Endothelial cell of hepatic sinusoid (primary cell): Measurements from ENCODE around the gene SMAD2.

Experiments
- in situ Hi-C: cut with HindIII; loops from 2 replicates; pipeline ENCODE4 v1.10.0; 2017; ENCODE audit warnings: low sequenced_read_pairs

Gene SMAD2

DNA sequence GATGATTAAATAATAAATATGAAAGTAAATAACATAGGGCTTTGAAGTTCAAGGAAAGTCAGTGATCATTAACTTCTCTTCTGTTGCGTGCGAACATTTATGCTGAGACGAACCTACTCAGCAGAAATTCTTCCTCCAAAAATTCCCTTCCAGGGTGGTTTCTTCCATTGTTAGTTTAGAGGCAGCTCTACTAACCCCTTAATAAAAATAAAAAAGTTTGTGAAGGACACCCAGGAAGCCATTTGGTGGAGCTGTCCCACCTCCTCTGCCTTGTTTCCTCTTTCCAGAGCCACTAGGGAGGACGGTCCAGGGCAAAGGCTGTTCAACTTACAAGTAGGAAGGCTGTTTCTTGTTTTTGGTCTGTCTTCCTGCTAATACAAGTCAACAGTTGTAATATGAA is 2.1 kb upstream of the SMAD2 start:
- in situ Hi-C loops, result no loop called here

DNA sequence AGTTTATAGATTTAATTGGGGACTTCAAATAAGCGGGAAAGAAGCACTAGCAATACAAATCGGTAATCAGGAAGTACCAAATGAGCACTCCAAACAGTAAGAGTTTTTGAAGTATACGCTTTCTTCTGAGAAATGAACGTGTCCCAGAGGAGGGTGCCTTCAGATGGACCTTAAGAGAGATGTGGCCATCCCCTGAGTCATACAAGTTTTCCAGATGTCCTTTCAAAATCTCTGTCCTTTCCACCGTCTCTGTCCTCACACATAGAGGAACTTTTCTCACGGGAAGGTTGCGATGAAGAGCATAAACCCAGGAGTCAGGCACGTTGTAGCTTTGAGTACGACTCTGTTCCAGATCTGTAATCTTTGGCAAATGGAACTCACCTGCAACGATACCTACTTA is 1.7 kb upstream of the SMAD2 start:
- in situ Hi-C loops, result no loop called here

DNA sequence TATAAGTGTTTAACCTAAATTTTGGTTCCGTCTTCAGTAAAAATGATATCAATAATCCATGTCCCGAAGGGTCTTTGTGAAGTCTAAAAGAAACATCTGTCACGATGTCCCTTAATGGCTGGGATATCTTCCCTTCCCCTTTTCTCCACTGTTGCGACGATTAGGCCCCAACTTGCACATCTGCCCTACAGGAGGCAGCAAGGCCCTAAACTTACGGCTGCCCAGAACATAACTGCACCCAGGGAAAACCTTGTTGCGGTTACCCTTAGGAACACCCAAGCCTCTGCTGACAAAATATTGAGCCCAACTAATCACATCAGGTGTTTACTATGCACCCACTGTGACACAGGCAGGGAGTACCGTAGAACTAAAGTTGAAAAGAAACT is 1.3 kb upstream of the SMAD2 start:
- in situ Hi-C loops, result no loop called here

DNA sequence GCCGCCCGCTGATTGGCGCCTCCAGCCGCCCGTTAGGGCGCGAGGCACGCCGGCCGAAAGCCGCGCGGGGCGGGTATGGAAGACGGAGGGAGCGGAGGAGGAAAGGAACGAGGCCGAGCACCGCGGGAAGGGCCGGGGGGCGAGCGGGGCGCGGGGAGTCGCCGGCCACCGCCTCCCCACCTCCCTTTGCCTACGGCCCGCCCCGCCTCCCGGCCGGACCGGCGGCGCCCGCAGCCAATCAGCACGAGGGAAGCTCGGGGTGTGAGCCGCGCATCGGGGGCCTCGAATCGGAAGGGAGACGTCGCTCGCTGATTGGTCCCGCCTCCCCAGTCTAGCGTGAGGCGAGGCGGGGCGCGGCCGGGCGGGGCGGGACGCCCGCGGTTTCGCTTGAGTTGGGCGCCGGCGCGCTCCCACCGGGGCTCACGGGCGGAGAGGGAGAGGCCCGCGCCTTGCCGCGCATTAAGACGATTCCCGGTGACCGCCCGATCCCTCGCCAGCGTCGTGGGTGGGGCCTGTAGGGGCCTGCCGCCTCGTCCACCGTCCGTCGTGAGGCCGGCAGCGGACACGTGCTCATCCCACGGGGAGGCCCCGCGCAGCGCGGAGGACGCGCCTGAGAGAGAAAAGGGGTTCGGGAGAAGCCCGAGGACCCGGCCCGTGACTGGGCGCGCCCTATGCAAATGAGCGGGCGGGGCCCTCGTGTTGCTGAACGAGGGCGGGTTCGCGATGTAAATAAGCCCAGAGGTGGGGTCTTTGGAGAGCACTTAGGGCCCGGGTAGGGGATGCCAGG is 665 bp upstream of the SMAD2 start:
- in situ Hi-C loops, result no loop called here

DNA sequence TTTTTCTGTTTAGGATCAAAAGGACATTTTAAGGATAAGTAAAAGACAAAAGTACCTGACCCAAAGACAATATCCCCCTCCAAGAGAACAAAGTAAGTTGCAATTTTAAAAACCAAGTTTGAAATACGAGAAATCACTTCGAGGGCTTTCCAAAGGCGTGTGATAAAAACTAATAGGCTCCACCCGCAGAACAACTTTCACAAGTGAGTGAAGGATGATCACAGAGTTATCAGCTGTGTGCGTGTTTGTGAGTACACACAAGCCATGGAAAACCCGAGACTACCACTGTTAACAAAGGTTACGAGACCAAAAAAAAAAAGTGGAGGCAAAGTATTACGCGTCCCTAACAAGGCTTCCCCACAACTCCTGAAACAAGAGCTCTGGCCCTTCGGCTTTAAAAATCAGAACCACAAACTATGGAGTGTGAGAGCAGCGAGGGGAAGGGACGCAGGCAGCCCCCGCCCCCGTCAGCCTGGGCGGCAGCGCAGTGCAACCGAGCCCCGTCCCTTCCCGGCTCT is 719 bp downstream of the SMAD2 start:
- in situ Hi-C loops, result no loop called here

DNA sequence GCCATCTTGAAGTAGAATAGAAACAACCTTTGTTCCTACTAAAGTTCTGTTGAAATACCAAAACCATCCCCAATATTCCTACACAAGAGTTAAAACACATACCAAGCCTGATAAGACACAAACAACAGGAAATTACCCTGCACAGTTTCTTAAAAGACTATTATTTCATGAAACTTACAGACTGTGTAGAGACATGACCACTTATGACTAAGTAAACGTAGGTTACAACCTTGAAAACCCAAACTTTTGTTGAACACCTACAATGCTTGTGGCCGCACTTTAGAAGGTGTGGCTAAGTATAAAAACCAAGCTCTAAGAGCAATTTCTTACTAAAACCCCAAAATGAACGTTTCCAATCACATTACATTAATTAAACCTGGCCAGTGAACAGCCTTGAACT is 2.0 kb downstream of the SMAD2 start:
- in situ Hi-C loops, result no loop called here

DNA sequence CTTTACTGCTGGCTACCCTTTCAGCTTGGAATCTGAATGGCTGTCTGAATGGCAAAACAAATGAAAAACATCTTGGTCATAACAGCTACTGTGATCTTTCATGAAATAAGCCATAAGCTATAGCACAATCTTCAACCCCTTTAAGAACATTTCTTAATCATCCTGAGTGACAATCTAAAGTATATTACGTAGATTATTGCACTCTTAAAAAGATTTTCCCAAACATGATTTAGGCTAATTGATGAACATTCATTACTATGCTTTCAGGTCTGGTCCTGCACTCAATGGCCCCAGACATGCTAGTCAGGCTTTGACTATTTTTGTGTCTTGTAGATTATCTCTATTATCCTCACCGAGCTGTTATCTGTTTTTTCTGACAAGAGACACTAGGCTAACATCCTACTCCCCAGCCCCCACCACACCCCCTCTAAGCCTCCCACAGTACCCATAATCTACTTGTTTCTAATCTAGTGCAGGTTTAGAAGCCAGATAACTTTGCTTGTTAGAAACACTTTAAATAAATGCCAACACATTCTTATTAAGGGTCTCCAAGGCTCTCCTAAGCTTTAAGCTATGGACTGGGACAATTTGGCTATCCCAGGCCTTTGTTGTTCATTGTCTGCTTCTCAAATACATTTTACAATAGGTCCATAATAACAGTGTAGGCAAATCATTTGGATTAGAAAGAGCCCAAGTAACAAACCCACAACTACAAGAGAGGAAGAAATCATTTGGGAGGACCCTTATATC is 4.2 kb downstream of the SMAD2 start:
- in situ Hi-C loops, result no loop called here

DNA sequence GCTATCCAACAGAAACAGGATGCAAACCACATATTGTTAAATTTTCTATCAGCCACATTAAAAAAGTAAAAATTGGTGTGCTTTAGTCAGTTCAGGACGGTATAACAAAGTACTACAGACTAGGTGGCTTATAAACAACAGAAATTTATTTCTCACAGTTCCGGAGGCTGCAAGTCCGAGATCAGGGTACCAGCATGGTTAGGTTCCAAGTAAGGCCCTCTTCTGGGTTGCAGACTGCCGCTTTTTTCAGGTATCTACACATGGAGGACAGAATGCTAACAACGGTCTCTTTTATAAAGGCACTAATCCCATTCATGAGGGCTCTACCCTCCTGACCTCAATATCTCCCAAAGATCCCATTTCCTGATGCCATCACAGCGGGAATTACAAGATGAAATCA is 10.5 kb downstream of the SMAD2 start:
- in situ Hi-C loops, result no loop called here

DNA sequence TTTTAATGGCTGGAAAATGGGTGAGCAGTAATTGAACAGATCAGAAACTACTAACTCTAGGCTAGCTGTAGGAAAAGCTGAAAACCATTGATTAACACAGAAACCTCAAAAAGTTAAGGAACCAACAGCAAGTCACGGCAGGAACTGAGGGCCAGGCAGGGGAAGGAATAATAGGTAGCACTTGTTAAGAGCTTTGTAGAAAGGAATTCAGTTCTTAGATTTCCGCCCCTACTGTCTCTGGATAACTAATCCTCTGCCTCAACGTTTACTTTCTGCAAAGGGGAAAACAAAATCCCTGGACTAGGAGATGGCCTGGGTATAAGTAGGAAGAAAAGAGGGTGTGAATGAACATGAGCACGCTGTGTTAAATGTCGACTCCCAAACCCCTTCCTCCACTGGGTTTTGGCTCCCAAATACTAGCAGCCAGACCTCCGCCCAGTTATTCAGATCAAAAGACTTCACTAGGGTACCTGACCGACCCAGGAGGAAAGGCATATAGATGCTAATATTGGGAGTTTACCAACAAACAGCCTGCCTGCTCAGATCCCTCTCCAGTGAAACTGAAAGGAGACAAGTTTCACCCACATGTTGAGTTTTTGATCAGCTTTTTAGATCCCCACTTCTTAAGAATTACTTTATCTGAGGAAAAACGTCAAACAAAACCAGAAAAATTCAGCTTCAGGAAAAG is 12.4 kb downstream of the SMAD2 start:
- in situ Hi-C loops, result no loop called here

DNA sequence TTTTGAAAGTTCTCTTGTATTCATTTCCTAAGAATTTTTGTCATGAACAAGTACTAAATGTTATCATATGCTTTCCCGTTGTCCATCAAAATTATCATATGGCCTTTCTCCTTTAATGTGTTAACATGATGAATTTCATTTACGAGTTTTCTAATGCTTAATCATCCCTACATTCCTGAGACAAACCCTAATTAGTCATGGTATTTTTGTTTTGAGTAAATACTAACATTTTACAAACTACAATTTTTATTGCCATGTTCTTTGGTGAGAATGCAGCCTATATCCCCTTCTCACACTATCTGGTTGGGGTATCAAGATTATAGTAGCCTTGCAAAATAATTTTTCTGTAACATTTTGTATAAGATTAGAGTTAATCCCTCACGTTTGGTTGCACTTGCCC is 14.5 kb downstream of the SMAD2 start:
- in situ Hi-C loops, result no loop called here

DNA sequence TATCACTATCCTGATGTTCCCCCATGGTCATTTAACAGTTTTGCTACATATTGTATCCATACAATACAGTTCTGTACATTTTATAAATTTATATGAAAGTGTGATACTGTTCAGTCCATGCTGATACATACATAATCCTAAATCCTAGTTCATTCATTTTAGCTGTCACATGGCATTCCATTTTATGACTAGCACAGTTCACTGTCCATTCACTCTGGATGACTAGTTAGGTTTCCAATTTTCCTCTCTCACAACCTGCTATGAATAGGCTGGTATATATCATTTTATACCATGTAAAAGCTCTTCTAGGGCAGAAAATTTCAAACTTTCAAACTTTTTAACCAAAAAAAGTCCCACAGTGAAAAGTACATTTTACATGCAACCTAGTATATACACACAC is 15.2 kb downstream of the SMAD2 start:
- in situ Hi-C loops, result no loop called here

DNA sequence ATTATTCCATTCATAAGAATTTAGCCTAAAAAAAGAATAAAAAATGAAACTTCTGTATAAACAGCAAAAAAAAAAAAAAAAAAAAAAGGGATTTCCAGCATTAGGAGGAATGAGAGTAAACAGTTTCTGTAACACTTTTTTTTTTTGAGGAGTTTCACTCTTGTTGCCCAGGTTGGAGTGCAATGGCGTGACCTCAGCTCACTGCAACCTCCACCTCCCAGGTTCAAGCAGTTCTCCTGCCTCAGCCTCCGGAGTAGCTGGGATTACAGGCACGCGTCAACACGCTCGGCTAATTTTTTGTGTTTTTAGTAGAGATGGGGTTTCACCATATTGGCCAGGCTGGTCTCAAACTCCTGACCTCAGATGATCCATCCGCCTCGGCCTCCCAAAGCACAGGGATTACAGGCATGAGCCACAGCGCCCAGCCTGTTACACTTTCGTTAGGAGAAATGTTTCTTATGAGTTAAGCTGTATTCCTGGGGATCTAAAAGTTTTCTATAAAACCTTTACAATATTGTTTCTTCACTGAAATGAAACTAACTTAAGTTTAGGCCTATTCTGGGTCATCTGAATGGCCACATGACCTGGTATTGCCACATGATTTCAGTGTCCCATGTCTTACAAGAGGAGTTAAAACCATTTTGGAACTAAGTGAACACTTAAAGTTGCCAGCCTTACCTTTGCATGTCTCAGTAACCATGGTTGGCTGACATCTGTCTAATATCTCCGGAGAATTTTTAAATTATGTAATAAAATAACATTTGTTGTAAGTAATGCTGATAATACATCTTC is 17.5 kb downstream of the SMAD2 start:
- in situ Hi-C loops, result no loop called here

DNA sequence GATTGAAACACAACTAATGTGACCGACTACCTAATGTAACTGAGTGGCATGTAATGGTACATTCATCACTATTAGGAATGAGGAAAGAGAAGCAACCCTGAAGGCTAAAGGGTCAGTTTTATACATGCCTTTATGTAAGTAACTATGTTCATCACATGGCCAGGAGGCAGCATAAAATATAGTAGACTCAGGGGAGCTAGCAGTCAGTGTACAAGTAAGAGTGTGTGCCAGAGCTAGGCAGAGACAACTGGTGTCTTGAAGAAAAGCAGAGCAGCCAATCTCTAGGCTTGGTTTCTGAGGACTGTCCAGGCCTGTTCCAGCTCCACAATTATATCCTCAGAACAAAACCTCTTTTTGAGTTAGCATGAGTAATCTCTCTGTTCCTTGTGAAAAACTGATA is 18.1 kb downstream of the SMAD2 start:
- in situ Hi-C loops, result no loop called here

DNA sequence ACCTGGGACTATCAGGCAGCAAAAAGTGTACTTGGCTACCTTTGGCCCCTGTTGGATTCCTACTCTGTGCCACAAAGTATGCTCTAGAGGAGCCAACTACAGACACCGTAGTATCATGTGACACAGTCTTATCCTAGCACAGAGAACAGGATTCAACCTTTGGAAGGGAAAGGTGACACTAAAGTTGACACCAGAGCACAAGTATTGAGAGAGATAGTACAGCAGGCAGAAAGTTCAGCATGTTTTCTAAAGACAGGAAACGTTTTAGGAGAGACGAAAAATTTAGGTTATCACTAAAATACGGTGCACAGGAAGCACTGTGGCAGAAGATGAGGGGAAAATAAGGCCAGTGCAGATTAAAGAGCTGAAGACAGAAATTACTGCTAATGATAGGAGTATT is 18.6 kb downstream of the SMAD2 start:
- in situ Hi-C loops, result no loop called here

DNA sequence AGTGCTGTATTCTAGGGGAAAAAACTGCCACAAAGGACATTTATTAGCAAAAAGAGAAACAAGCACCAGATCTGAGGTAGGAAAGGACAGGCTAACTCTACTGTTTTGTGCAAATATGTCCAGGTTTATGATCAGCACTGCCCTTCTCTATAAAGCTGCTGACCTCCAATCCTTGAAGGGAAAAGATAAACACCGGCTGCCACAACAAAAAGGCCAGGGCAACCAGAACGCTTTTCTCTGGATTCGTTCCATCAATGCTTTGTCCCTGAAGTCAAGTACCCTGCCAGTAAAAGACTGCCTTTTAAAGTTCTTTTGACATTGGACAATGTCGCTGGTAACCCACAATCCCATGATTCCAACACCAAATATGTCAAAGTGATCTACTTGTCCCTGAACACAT is 21.0 kb downstream of the SMAD2 start:
- in situ Hi-C loops, result no loop called here

DNA sequence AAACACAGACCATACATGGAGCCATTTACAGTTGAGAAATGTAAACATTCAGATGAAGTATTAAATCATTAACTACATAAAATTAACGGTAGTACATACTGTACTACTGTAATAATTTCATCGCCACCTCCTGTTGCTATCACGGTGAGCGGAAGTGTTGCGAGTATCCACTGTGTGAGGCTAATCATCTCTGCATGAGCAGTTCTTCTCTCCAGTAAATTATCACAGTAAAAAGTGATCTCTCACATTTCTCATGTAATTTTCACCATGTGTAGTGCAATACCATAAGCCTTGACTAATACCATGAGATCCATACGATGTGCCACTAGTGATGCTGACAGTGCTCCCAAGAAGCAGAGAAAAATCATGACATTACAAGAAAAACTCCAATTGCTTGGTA is 21.9 kb downstream of the SMAD2 start:
- in situ Hi-C loops, result no loop called here

DNA sequence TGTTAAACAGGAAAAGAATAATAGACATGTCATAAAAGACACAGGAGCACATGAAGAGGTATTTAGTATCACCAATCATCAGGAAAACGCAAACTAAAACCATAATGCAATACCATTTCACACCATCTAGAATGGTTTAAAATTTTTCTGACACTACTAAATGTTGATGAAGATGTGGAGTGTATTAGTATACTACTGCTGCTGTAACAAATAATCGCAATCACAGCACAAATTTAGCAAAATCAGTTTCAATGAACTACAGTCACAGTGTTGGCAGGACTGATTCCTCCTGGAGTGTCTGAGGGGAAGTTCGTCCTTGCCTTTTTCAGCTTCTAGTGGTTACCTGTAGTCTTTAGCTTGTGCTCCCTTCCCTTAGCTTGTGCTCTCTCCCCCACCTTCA is 24.1 kb downstream of the SMAD2 start:
- in situ Hi-C loops, result no loop called here

DNA sequence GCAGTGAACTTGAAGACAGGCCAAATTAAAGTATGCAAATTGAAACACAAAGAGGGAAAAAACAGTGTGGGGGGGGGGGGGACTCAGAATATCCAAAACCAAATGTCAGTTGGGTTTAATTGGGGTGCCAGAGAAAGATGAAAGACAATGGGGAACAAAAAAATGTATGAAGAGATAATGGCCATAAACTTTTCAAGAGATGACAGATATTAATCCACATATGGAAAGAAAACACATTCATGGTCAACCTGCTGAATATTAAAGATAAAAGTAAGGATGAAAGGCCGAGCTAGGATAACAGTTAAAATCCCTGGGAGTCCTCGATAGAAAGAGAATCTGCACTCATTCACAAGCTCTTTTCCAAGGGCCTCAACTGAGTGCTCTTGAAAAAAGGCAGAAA is 26.6 kb downstream of the SMAD2 start:
- in situ Hi-C loops, result no loop called here

DNA sequence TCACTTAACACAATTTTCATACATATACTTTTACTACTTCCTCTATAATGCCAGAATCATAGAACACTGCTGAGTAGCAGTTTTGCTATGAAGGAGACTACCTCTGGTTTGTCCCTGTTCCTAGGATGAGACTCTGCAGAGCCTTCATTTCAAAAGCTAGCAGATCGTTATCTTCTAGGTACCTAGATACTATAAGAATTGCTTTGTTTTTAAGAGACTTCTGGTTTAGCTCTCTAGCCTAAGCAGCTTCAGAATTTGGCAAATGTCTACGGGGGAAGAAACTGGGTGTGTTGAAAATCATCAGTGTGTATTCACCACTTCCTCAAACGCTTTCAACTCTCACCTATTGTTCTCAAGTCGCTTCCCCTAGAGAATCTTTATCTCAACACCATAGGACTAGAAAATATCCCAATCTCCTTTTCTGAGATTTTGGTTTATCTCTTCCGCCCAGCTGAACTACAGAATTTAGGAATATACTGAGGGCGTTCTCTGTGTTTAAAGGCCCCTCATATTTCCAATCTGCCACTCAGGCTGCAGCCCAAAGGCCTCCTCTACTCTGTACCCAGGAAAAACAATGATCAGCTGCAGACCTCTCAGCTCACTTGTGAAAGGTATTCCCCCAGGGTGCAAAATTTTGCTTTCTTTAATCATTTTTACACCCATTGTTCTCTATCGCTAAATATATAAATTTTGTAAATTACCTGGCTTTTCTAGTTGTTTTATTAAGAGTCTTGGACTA is 28.7 kb downstream of the SMAD2 start:
- in situ Hi-C loops, result no loop called here

DNA sequence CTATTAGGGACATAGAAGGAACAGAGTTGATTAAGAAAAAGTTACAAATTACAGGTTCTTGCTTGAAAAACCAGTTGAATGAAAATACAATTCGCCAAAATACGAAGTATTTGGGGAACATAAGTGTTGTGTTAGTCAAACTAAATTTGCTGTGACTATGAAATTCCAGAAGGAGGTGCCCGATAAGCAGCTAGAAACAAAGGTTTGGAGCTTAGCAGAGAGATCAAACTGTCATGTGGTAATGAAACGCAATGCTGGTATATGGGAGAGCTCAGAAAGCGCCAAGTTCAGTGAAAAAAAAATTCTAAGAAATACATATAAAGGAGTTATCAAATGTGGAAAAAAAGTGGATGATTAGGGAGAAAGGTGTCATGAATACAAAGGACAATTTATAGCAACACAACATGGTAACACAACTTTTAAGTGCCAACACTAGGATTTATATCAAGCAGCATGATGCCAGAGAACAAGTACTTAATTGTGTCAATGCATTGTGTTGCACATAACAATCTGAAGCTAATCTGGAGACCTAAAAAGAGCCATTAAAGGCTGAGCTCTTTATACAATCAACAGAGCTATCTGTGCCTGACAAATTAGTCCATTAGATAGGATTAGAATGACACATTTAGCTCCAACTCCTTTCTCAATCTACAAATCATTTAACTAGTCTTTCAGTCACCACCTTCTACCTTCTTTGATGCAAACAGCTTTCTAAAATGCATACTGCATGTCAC is 31.2 kb downstream of the SMAD2 start:
- in situ Hi-C loops, result no loop called here
